ENCODE data around the gene LILRB5.
"Not testable (repeated sequence)": the region's sequence is repeated elsewhere in the genome, so short reads cannot be mapped to it uniquely, and the experiment has no call there.

The LILRB5 gene

DNA sequence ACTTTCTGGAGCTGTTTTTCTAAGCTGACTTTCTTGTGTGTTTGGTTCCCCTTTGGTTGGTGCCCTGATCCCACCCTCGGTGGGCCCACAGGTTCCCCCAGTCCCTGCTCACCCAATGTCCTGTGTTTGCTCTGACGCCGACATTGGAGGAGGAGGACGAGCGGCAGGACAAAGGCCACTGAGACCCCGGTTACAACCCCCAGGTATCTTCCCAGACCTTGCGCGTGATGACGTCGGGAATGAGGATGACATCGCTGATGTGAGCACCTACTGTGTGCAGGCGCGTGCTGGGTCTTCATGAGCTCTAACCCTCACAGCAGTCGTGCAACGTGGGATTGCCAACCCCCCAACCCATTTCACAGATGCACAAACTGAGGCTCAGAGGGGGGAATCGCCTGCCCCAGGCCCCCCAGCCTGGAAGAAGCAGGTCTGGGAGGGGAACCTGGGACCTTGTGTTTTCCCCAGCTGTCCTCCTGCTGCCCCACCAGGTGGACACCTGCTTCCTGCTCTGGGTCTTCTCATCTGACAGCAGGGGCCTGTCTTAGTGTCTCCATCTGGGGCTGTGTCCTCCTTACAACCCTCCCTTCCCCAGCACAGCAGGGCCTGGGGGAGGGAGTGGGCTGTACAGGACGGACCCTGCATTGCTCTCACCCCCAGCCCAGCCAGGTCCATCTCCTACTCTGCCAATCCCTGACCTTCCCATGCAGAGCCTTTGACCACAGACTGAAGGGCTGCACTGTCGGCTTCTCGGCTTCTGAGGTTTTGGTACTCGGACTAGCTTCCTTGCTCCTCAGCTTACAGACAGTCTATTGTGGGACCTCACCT lies 9.8 kb downstream of the LILRB5 start:
- DNase-seq (ENCODE audit: low read depth): no peak
- TF ChIP-seq, protein P1, sequence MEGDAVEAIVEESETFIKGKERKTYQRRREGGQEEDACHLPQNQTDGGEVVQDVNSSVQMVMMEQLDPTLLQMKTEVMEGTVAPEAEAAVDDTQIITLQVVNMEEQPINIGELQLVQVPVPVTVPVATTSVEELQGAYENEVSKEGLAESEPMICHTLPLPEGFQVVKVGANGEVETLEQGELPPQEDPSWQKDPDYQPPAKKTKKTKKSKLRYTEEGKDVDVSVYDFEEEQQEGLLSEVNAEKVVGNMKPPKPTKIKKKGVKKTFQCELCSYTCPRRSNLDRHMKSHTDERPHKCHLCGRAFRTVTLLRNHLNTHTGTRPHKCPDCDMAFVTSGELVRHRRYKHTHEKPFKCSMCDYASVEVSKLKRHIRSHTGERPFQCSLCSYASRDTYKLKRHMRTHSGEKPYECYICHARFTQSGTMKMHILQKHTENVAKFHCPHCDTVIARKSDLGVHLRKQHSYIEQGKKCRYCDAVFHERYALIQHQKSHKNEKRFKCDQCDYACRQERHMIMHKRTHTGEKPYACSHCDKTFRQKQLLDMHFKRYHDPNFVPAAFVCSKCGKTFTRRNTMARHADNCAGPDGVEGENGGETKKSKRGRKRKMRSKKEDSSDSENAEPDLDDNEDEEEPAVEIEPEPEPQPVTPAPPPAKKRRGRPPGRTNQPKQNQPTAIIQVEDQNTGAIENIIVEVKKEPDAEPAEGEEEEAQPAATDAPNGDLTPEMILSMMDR (conservative IDR thresholded peaks at IDR 0.05; ENCODE audit: control insufficient read depth, insufficient read depth, low read depth, low read length): no peak
- H3K4me3 ChIP-seq (ENCODE audit: control insufficient read depth, low read depth, low read length): no peak overlapping the region

DNA sequence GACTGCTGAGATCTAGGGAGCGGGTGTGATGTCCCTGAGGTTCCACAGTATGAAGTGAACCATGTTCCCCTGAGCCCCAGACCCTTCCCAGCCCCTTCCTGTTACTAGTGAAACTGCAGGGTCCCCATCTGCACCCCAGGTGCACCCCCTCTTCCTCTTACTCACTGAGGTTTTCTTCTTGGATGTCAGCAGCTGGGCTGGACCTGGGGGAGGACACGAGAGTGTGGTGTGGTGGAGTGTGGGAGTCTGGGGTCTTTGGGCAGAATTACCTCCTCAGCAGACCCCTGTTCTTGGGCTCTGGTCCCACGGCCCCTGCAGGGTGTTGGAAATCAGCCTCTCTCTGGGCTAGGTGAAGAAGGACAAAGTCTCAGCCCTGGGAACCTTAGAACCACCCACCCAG lies 11.1 kb downstream of the LILRB5 start:
- H3K4me3 ChIP-seq (ENCODE audit: control insufficient read depth, low read depth, low read length): no peak overlapping the region
- TF ChIP-seq, protein P1 (conservative IDR thresholded peaks at IDR 0.05; ENCODE audit: control insufficient read depth, insufficient read depth, low read depth, low read length): no peak
- no peak for DNase-seq (ENCODE audit: low read depth)

DNA sequence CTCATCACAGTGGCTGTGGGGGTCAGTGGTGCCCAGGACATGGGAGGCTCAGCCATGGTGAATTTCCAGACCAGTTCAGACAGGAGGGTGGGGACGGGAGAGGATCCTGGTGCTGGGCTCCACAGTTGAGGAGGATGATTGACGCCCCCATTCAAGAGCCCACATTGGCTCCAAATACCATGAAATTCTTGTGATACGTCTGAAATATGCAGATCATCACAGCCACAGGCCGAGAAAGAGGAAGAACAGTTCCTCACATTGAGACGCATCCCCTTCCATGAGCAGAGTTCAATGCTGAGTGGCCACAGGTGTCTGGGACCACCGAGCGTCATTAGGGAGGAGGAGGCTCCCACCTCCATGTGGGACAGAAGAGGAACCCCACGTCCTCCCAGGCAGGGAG lies 13.3 kb downstream of the LILRB5 start:
- not testable (repeated sequence) for DNase-seq (ENCODE audit: low read depth); H3K4me3 ChIP-seq (ENCODE audit: control insufficient read depth, low read depth, low read length)

DNA sequence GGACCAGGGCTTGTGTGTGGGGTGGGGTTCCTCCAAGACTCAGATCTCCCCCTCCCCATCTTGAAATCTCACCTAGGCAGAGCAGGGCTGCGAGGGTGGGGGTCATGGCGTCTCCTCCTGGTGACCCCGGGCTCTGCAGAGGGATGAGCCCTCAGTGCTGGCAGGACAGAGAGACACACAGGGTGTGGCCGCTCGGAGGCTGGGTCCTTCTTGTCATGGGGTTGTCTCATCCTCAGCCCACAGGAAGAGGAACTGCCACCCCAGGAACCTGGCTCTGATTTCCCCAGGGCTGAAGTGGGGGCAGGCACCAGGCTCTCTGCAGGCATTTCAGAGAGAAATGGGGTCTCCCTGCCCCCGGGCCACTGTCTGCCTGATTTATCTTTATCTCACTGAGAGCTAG lies 14.4 kb downstream of the LILRB5 start, which contains the start of gene LILRA6:
TSS of gene LILRA6 (minus strand) at position 145 of the 400 bp plus-strand sequence.
- DNase-seq (ENCODE audit: low read depth); H3K4me3 ChIP-seq (ENCODE audit: control insufficient read depth, low read depth, low read length): not testable (repeated sequence)

DNA sequence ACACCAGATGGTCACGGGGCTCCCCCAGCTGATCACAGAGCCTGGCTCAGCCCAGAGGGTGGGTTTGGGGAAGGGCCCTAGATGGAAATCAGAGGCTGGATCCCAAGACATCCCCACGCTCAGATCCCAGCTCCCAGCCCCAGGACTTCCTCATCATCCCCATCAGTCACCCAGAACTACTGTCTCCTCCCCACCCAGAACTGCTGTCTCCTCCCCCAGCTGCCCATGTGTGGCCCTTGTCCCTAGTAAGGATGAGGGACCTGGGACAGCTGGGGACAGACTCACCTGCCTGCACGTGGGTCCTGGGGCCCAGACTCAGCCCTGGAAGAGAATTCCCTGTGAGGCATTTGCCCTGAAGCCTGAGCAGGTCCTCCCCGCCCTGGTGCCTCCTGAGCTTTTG lies 14.8 kb downstream of the LILRB5 start:
- DNase-seq (ENCODE audit: low read depth); H3K4me3 ChIP-seq (ENCODE audit: control insufficient read depth, low read depth, low read length): not testable (repeated sequence)

DNA sequence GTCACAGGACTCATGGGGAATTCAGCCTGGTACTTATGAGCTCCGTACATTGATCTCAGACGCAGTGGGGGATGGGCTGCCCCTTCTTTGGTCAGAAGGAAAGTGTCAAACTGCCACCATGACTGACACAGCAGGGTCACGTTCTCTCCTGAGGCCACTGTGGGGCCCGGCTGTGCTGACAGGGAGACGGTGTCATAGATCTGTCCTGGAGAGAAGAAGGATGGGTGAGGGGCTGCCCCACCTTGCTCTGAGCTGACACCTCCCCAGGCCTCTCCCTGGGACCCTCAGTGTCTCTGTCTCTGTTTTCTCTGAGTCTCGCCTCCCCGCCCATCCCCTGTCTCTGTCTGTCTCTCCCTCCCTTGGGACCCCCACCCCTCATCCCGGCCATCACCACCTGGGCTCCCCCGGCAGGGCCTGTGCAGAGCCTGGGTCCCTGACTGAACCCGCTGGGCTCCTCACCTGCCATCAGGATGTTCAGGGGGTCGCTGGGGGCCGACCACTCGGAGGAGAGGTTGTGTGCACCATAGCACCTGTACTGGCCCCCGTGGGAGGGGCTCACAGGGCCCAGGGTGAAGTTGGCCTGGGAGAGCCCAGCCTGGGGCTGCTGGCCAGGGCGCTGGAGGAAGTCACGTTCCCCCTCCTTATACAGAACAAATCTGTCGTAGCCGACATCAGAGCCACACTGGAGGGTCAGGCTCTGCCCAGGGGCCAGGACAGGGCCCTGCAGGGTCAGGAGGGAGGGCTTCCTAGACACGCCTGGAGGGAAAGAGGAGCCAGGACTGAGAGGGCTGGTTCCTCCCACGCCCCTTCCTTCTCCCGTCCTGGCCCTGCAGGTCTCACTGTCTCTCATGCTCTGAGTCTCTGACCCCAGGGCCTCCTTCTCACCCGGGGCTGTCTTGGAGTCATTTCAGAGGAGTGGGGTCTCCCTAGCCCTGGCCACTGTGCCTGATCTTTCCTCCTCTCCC lies 16.4 kb downstream of the LILRB5 start:
- DNase-seq (ENCODE audit: low read depth): not testable (repeated sequence)

DNA sequence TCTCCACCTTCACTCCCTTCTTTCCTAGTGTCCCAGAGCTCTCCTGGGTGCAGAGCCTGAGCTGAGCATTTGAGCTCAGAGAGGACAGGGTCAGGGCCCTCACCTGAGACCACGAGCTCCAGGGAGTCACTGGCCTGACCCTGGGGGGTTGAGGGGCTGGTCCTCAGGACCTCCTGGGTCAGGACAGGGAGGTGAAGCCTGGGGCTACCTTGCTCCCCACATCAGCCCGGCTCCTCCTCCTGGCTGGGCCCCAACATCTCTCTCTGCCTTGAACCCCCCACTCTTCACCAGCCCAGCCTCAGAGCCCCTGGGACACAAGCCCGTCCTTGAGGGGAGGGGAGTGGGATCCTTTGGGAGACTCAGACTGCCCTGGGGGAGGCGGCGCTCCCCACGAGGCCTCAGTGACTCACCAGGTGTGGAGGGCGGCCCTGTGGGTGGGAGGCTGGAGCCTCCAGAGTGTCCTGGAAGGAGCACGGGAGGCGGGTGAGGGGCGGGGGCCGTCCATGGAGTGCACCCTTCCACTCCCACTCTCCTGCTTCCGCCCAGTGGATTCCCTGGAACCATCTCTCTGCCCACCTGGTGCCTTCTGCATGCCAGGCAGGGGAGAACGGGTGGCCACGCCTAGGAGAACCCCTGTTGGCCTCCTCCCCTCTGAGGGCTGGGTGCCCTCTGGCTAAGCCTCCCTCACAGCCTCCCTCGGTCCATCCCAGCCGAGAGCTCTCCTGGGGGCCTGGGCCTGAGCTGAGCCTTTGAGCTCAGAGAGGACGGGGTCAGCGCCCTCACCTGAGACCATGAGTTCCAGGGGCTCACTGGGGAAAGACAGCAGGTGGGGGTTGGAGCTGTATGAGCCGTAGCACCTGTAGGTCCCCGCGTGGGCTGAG lies 17.3 kb downstream of the LILRB5 start:
- not testable (repeated sequence) for H3K4me3 ChIP-seq (ENCODE audit: control insufficient read depth, low read depth, low read length); DNase-seq (ENCODE audit: low read depth)

More for the DNA sequence above, 16.4 kb downstream of the LILRB5 start:
- not testable (repeated sequence) for H3K4me3 ChIP-seq (ENCODE audit: control insufficient read depth, low read depth, low read length)

DNA sequence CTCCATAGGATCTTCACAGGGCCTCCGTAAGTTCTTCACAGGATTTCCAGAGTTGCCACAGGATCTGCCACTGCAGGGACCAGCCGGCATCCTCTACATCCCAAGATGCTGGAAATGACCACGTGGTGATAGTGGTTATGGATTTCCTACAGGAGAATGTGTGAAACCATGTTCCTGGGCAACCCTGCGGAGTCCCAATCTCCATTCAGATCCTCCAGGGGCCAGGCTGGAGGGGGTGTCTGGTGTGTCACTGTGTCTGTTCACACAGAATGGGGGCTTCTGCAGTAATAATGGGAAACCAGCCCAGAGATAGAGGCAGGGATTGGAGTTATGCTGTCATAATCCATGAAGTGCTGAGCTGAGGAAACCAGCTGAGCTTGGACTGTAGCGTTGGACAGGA lies 23.1 kb downstream of the LILRB5 start:
- TF ChIP-seq, protein P1 (conservative IDR thresholded peaks at IDR 0.05; ENCODE audit: control insufficient read depth, insufficient read depth, low read depth, low read length): no peak
- no peak overlapping the region for H3K4me3 ChIP-seq (ENCODE audit: control insufficient read depth, low read depth, low read length)
- DNase-seq (ENCODE audit: low read depth): no peak
